ENCODE measurements around the gene AP3S2.

- no peak for TF ChIP-seq GATA2 (IDR thresholded peaks at IDR 0.05; ENCODE audit: low read depth, low read length)
- TF ChIP-seq GATA3 (IDR thresholded peaks at IDR 0.05; ENCODE audit: low read depth, low read length): no peak
Measured at GRCh38 chr15:89802986-89803824, 90.6 kb downstream of the AP3S2 start.

All from SH-SY5Y (cell line).